IPS-18a (cell line): ENCODE data around the gene FRS2.

Experiments used
- H3K27ac ChIP-seq: one replicate; pipeline ENCODE4 v1.5.1; 2013; ENCODE audit warnings: low read length
- H3K27me3 ChIP-seq: one replicate; pipeline ENCODE4 v1.6.1; 2013; ENCODE audit warnings: mild to moderate bottlenecking, low read length; ENCODE audit not compliant: control insufficient read depth, insufficient read depth
- H3K36me3 ChIP-seq: one replicate; pipeline ENCODE4 v1.6.1; 2013; ENCODE audit warnings: low read depth, low read length; ENCODE audit not compliant: control insufficient read depth
- H3K4me1 ChIP-seq: one replicate; pipeline ENCODE4 v1.6.1; 2013; ENCODE audit warnings: low read depth, low read length; ENCODE audit not compliant: control insufficient read depth
- H3K4me3 ChIP-seq: one replicate; pipeline ENCODE4 v1.5.1; 2013; ENCODE audit warnings: low read length
- H3K9ac ChIP-seq: one replicate; pipeline ENCODE4 v1.6.1; 2013; ENCODE audit warnings: mild to moderate bottlenecking, low read length, moderate library complexity
- H3K9me3 ChIP-seq: one replicate; pipeline ENCODE4 v1.6.1; 2013; ENCODE audit warnings: low read depth, low read length; ENCODE audit not compliant: control insufficient read depth

Gene FRS2

GRCh38 chr12:69508621-69509020 is 38.4 kb downstream of the FRS2 start:
- Histone ChIP-seq H3K27me3 (no peaks in the 10 kb centered on the region), H3K4me3 (no peak overlapping the region), H3K36me3 (no peaks in the 10 kb centered on the region), H3K27ac (no peak overlapping the region), H3K4me1 (peaks cover 23% of the 10 kb centered on the region), H3K9ac (no peak overlapping the region), H3K9me3 (no peaks in the 10 kb centered on the region)

- Histone ChIP-seq H3K4me3 (no peak overlapping the region), H3K4me1 (peaks cover 23% of the 10 kb centered on the region), H3K9ac (no peak overlapping the region), H3K9me3 (no peaks in the 10 kb centered on the region), H3K36me3 (no peaks in the 10 kb centered on the region), H3K27ac (no peak overlapping the region), H3K27me3 (no peaks in the 10 kb centered on the region)
These were observed 39.1 kb downstream of the FRS2 start for GRCh38 chr12:69509308-69509736.

- Histone ChIP-seq H3K4me1 (peaks cover 28% of the 10 kb centered on the region), H3K9me3 (no peaks in the 10 kb centered on the region), H3K27ac (no peak overlapping the region), H3K4me3 (no peak overlapping the region), H3K9ac (no peak overlapping the region), H3K27me3 (no peaks in the 10 kb centered on the region), H3K36me3 (no peaks in the 10 kb centered on the region)
These were observed 40.0 kb downstream of the FRS2 start for GRCh38 chr12:69509904-69510827.

- Histone ChIP-seq H3K4me1 (peaks cover 34% of the 10 kb centered on the region), H3K4me3 (no peak overlapping the region), H3K36me3 (no peaks in the 10 kb centered on the region), H3K9ac (no peak overlapping the region), H3K9me3 (no peaks in the 10 kb centered on the region), H3K27ac (no peak overlapping the region), H3K27me3 (no peaks in the 10 kb centered on the region)
These were observed 40.8 kb downstream of the FRS2 start for GRCh38 chr12:69511016-69511415.

- H3K9ac ChIP-seq = no peak overlapping the region
- no peaks in the 10 kb centered on the region for H3K27me3 ChIP-seq
- H3K4me1 ChIP-seq = peaks cover 34% of the 10 kb centered on the region
- no peak overlapping the region for H3K27ac ChIP-seq
- H3K36me3 ChIP-seq = no peaks in the 10 kb centered on the region
- no peaks in the 10 kb centered on the region for H3K9me3 ChIP-seq
- H3K4me3 ChIP-seq = no peak overlapping the region
These were observed 41.5 kb downstream of the FRS2 start for GRCh38 chr12:69511469-69512267.

GRCh38 chr12:69512820-69513219 is 42.6 kb downstream of the FRS2 start:
- H3K36me3 ChIP-seq = no peaks in the 10 kb centered on the region
- peaks cover 34% of the 10 kb centered on the region for H3K4me1 ChIP-seq
- H3K27ac ChIP-seq = no peak overlapping the region
- H3K27me3 ChIP-seq = no peaks in the 10 kb centered on the region
- no peak overlapping the region for H3K4me3 ChIP-seq
- no peak overlapping the region for H3K9ac ChIP-seq
- no peaks in the 10 kb centered on the region for H3K9me3 ChIP-seq

GRCh38 chr12:69513297-69513696 is 43.1 kb downstream of the FRS2 start:
- H3K36me3 ChIP-seq = no peaks in the 10 kb centered on the region
- H3K9ac ChIP-seq = no peak overlapping the region
- no peak overlapping the region for H3K27ac ChIP-seq
- H3K4me1 ChIP-seq = peaks cover 34% of the 10 kb centered on the region
- H3K4me3 ChIP-seq = no peak overlapping the region
- no peaks in the 10 kb centered on the region for H3K27me3 ChIP-seq
- no peaks in the 10 kb centered on the region for H3K9me3 ChIP-seq

- peaks cover 31% of the 10 kb centered on the region for H3K4me1 ChIP-seq
- no peak overlapping the region for H3K27ac ChIP-seq
- no peaks in the 10 kb centered on the region for H3K27me3 ChIP-seq
- no peaks in the 10 kb centered on the region for H3K9me3 ChIP-seq
- no peaks in the 10 kb centered on the region for H3K36me3 ChIP-seq
- no peak overlapping the region for H3K4me3 ChIP-seq
- H3K9ac ChIP-seq = no peak overlapping the region
These were observed 43.9 kb downstream of the FRS2 start for GRCh38 chr12:69514111-69514510.

GRCh38 chr12:69514845-69515244 is 44.7 kb downstream of the FRS2 start:
- no peak overlapping the region for H3K9ac ChIP-seq
- H3K9me3 ChIP-seq = no peaks in the 10 kb centered on the region
- no peaks in the 10 kb centered on the region for H3K27me3 ChIP-seq
- no peaks in the 10 kb centered on the region for H3K36me3 ChIP-seq
- H3K4me1 ChIP-seq = peaks cover 24% of the 10 kb centered on the region
- no peak overlapping the region for H3K4me3 ChIP-seq
- H3K27ac ChIP-seq = no peak overlapping the region

GRCh38 chr12:69515394-69515930 is 45.3 kb downstream of the FRS2 start:
- H3K4me3 ChIP-seq = no peak overlapping the region

GRCh38 chr12:69516950-69517349 is 46.8 kb downstream of the FRS2 start:
- H3K27ac ChIP-seq = no peak overlapping the region

More at GRCh38 chr12:69515394-69515930, 45.3 kb downstream of the FRS2 start:
- peaks cover 21% of the 10 kb centered on the region for H3K4me1 ChIP-seq
- no peaks in the 10 kb centered on the region for H3K27me3 ChIP-seq
- no peaks in the 10 kb centered on the region for H3K9me3 ChIP-seq
- no peak overlapping the region for H3K9ac ChIP-seq
- no peak overlapping the region for H3K27ac ChIP-seq
- no peaks in the 10 kb centered on the region for H3K36me3 ChIP-seq

More at GRCh38 chr12:69516950-69517349, 46.8 kb downstream of the FRS2 start:
- Histone ChIP-seq H3K27me3 (no peaks in the 10 kb centered on the region), H3K9me3 (no peaks in the 10 kb centered on the region), H3K36me3 (no peaks in the 10 kb centered on the region), H3K4me3 (no peak overlapping the region), H3K4me1 (peaks cover 14% of the 10 kb centered on the region), H3K9ac (no peak overlapping the region)
